ENCODE data around the gene NIPBL.

- TF ChIP-seq, protein P1, sequence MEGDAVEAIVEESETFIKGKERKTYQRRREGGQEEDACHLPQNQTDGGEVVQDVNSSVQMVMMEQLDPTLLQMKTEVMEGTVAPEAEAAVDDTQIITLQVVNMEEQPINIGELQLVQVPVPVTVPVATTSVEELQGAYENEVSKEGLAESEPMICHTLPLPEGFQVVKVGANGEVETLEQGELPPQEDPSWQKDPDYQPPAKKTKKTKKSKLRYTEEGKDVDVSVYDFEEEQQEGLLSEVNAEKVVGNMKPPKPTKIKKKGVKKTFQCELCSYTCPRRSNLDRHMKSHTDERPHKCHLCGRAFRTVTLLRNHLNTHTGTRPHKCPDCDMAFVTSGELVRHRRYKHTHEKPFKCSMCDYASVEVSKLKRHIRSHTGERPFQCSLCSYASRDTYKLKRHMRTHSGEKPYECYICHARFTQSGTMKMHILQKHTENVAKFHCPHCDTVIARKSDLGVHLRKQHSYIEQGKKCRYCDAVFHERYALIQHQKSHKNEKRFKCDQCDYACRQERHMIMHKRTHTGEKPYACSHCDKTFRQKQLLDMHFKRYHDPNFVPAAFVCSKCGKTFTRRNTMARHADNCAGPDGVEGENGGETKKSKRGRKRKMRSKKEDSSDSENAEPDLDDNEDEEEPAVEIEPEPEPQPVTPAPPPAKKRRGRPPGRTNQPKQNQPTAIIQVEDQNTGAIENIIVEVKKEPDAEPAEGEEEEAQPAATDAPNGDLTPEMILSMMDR (IDR thresholded peaks at IDR 0.05), result no peak
- TF ChIP-seq POLR2A (IDR thresholded peaks at IDR 0.05), result no peak
- no peak for TF ChIP-seq POLR2AphosphoS5 (IDR thresholded peaks at IDR 0.05)
These were observed 137.8 kb downstream of the NIPBL start for GRCh38 chr5:37014321-37014720.

Measured in breast epithelium (tissue), 3 donors.